Coronary artery (tissue), 2 donors: ENCODE measurements around the gene CHD1.
A peak's percentile ranks its signal among the peaks of the same experiment; 100 is the strongest.

ENCODE experiments used
- DNase-seq: peaks from one replicate; pipeline ENCODE4 v3.0.0-alpha.2; 2017; ENCODE audit warnings: low spot score
- H3K27ac ChIP-seq, 2 donors: fragments of 200-600 bp; sonication (generic); one replicate each; pipeline ENCODE4 v1.5.1; 2016 to 2019
- H3K4me3 ChIP-seq: fragments of 200-600 bp; sonication (generic); 2 replicates; pipeline ENCODE4 v1.5.1; 2016; ENCODE audit warnings: mild to moderate bottlenecking, moderate library complexity
- CTCF ChIP-seq: fragments of 200-600 bp; sonication (generic); IDR thresholded peaks from one replicate; pipeline ENCODE4 v1.5.1; 2019; ENCODE audit warnings: antibody characterized with exemption

The CHD1 gene

GRCh38 chr5:98935206-98935605, 6.4 kb upstream of the CHD1 start:
- Histone ChIP-seq H3K4me3 (no peak overlapping the region), H3K27ac (no peak overlapping the region)
- no peak for TF ChIP-seq CTCF

GRCh38 chr5:98934546-98934945, 5.7 kb upstream of the CHD1 start:
- H3K27ac ChIP-seq: peak overlapping the region in 1 of 2 donors; percentile 17
- no peak for DNase-seq
- TF ChIP-seq CTCF: no peak
- H3K4me3 ChIP-seq: no peak overlapping the region

More at GRCh38 chr5:98935206-98935605, 6.4 kb upstream of the CHD1 start:
- no peak for DNase-seq

GRCh38 chr5:98933445-98934072, 4.8 kb upstream of the CHD1 start:
- TF ChIP-seq CTCF: no peak

GRCh38 chr5:98930972-98931762, 2.4 kb upstream of the CHD1 start:
- no peak overlapping the region for H3K27ac ChIP-seq
- no peak for TF ChIP-seq CTCF
- no peak for DNase-seq
- H3K4me3 ChIP-seq: no peak overlapping the region

More at GRCh38 chr5:98933445-98934072, 4.8 kb upstream of the CHD1 start:
- no peak for DNase-seq
- peak overlapping the region in 1 of 2 donors; percentile 30 for H3K27ac ChIP-seq
- no peak overlapping the region for H3K4me3 ChIP-seq

- peak overlapping the region; percentile 99 for H3K27ac ChIP-seq
- H3K4me3 ChIP-seq: peak overlapping the region; percentile 98
- no peak for TF ChIP-seq CTCF
- peak; percentile 99 for DNase-seq
Measured at GRCh38 chr5:98929710-98930298, 997 bp upstream of the CHD1 start.

- DNase-seq: peak; percentile 91
- TF ChIP-seq CTCF: no peak
- Histone ChIP-seq H3K4me3 (peak overlapping the region; percentile 98), H3K27ac (peak overlapping the region; percentile 99)
Measured at GRCh38 chr5:98927989-98928872, 576 bp downstream of the CHD1 start.
